ENCODE results near the gene QSOX2.

The QSOX2 gene

GRCh38 chr9:136169495-136169894 lies 76.1 kb downstream of the QSOX2 start:
- DNase-seq, result no peak

- no peak for DNase-seq
Observed at GRCh38 chr9:136163248-136163850, 82.3 kb downstream of the QSOX2 start.

GRCh38 chr9:136160995-136161610 lies 84.5 kb downstream of the QSOX2 start:
- no peak for DNase-seq

GRCh38 chr9:136160381-136160841 lies 85.2 kb downstream of the QSOX2 start:
- DNase-seq, result no peak

GRCh38 chr9:136159851-136160250 lies 85.8 kb downstream of the QSOX2 start:
- no peak for DNase-seq

- no peak for DNase-seq
Observed at GRCh38 chr9:136157477-136158265, 87.9 kb downstream of the QSOX2 start.
